BE2C (cell line): ENCODE data around the gene OSBPL5.
A peak's percentile ranks its signal among the peaks of the same experiment; 100 is the strongest.

Experiments used
- DNase-seq: peaks from one replicate; pipeline ENCODE4 v3.0.0-alpha.2; 2020
- H3K27me3 ChIP-seq: fragments of 250-450 bp; sonication (Bioruptor Pico); 2 replicates; pipeline ENCODE4 v1.5.1; 2020; ENCODE audit warnings: mild to moderate bottlenecking
- H3K36me3 ChIP-seq: fragments of 250-450 bp; sonication (Bioruptor Pico); 2 replicates; pipeline ENCODE4 v1.5.1; 2020; ENCODE audit warnings: mild to moderate bottlenecking
- H3K4me1 ChIP-seq: fragments of 250-450 bp; sonication (Bioruptor Pico); 2 replicates; pipeline ENCODE4 v1.5.1; 2020
- H3K4me3 ChIP-seq: 2 replicates; pipeline ENCODE4 v1.5.1; 2011; ENCODE audit warnings: low read depth, low read length
- H3K9me3 ChIP-seq: fragments of 250-450 bp; sonication (Bioruptor Pico); 2 replicates; pipeline ENCODE4 v1.5.1; 2020
- CTCF ChIP-seq: IDR thresholded peaks from 2 replicates; pipeline ENCODE4 v1.5.1; 2012; ENCODE audit warnings: mild to moderate bottlenecking, low read depth, low read length

OSBPL5 gene

GRCh38 chr11:3058753-3059664, 106.1 kb downstream of the OSBPL5 start:
- no peaks in the 10 kb centered on the region for H3K27me3 ChIP-seq
- H3K9me3 ChIP-seq = no peaks in the 10 kb centered on the region
- TF ChIP-seq CTCF = no peak
- no peaks in the 10 kb centered on the region for H3K4me1 ChIP-seq
- no peak overlapping the region for H3K4me3 ChIP-seq
- DNase-seq = no peak
- no peaks in the 10 kb centered on the region for H3K36me3 ChIP-seq

- peak; percentile 91 for DNase-seq
- TF ChIP-seq CTCF = no peak
- H3K4me1 ChIP-seq = no peaks in the 10 kb centered on the region
- H3K36me3 ChIP-seq = no peaks in the 10 kb centered on the region
- peak within 1 kb of the TSS; percentile 83 for H3K4me3 ChIP-seq
- H3K9me3 ChIP-seq = no peaks in the 10 kb centered on the region
- H3K27me3 ChIP-seq = no peaks in the 10 kb centered on the region
Observed at GRCh38 chr11:3057069-3057963, 107.8 kb downstream of the OSBPL5 start, which contains the start of gene CARS1. TSS of gene CARS1 (minus strand) at chr11:3057423. CDS start at chr11:3057367, 56 bp downstream.

GRCh38 chr11:3056296-3057068, 108.6 kb downstream of the OSBPL5 start:
- H3K36me3 ChIP-seq = no peaks in the 10 kb centered on the region
- peak overlapping the region; percentile 83 for H3K4me3 ChIP-seq
- no peak for DNase-seq
- H3K27me3 ChIP-seq = no peaks in the 10 kb centered on the region
- TF ChIP-seq CTCF = no peak
- H3K4me1 ChIP-seq = peaks cover 5% of the 10 kb centered on the region
- no peaks in the 10 kb centered on the region for H3K9me3 ChIP-seq

- no peaks in the 10 kb centered on the region for H3K9me3 ChIP-seq
- H3K27me3 ChIP-seq = no peaks in the 10 kb centered on the region
- H3K36me3 ChIP-seq = no peaks in the 10 kb centered on the region
- no peak for TF ChIP-seq CTCF
- no peak for DNase-seq
- peaks cover 5% of the 10 kb centered on the region for H3K4me1 ChIP-seq
- peak overlapping the region; percentile 83 for H3K4me3 ChIP-seq
Observed at GRCh38 chr11:3055891-3056290, 109.2 kb downstream of the OSBPL5 start.

- no peak overlapping the region for H3K4me3 ChIP-seq
Observed at GRCh38 chr11:3052567-3052966, 112.5 kb downstream of the OSBPL5 start.

More at GRCh38 chr11:3052567-3052966, 112.5 kb downstream of the OSBPL5 start:
- H3K4me1 ChIP-seq = peaks cover 20% of the 10 kb centered on the region
- H3K27me3 ChIP-seq = no peaks in the 10 kb centered on the region
- H3K36me3 ChIP-seq = no peaks in the 10 kb centered on the region; the same call in 1 of the 2 replicates
- no peak for DNase-seq
- TF ChIP-seq CTCF = no peak
- no peaks in the 10 kb centered on the region for H3K9me3 ChIP-seq
